HUDEP-2 (cell line): ENCODE data around the gene DUSP10.

Source experiments
- DNase-seq, 76 experiments: peaks; one replicate each; lab custom pipeline; 2025; ENCODE audit not compliant: unreplicated experiment in 76 of 76; lab: John Stamatoyannopoulos, UW

Gene DUSP10

DNA sequence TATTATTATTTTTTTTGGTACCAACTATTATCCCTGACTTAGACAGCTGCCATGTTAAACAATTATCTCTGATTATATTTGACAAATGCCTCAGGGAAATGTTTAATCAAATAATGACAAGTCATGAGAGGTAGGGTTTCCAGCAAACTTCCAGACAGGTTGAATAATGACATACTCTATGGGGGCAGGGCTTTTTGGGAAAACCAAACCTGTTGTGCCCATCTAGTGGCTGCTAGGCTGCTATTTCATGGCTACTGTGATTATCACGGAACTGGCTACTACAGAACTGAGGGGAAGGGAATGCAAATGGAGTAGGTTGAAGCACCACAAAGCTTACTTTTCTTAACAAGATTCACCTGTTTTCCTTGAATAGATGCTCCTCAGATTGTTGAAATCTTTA is 77.6 kb downstream of the DUSP10 start:
- DNase-seq, result no peak

DNA sequence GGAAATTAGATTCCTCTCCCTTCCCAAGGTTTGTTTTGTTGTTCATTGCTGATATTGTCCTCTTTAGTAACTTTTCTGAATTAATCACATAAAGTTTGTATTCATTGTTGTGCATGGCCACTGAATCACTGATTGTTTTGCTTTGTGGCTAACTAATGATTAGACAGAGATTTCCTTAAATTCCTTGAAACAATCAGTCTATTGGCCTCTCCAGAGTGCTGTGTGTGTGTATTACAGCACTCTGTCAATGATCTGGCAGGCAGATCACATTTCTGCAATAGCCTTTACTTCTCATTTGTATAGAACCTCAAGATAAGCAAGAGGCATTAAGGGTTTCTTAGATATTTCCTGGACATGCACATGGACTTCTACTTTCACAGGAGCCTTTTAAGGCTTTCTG is 78.6 kb downstream of the DUSP10 start:
- DNase-seq, result no peak

DNA sequence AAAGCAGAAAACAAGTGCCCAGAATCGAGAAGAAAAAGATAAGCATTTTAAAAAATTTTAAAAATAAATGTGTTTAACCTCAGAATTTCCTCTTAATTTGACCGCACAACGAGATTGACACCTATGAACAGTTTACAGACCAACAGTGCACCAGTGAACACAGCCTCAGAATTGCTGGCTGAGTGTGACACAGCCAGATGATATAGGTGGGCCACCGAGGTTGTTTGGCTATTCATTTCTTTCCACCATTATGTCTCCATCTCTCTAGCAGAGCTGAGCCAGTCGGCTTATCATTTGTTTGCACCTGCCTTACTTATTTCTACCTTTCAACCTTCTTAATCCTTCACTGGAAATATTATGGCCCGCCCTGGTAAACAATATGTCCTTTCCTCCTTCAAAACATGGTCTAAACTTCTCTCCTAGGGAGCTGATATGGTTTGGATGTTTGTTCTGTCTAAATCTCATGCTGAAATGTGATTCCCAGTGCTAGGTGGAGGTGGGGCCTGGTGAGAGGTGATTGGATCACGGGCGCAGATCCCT is 86.1 kb downstream of the DUSP10 start:
- no peak for DNase-seq
